SK-N-MC (cell line): Measurements from ENCODE around the gene CD46.

Experiments
- EZH2 ChIP-seq: fragments of 200-600 bp; sonication (generic); IDR thresholded peaks from one replicate; pipeline ENCODE4 v1.6.1; 2017; ENCODE audit warnings: antibody characterized with exemption
- POLR2AphosphoS5 ChIP-seq: IDR thresholded peaks from 2 replicates; pipeline ENCODE4 v1.6.1; 2012; ENCODE audit warnings: mild to moderate bottlenecking, low read depth, low read length, borderline replicate concordance

DNA sequence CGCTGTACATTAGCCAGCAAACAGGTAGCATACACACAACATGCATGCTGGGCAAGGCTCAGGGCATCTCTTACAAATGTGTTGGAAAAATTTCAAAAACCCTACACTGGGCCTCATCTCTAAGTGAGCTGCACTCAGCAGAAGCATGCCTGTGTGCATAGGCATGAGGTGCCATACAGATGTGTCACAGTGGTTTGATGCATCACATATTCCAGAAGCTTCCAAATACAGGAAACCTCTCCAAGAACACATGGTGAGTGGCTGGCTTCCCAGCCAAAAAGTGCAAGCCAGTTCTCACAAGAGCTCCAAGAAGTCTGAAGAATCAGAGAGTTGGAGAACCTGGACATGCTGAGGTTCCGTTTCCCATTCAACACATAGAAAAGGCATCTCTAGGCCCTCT lies 58.3 kb downstream of the CD46 start:
- TF ChIP-seq EZH2 (no peak), POLR2AphosphoS5 (no peak)
